Endodermal cell (in vitro differentiated cells): ENCODE measurements around the gene FLYWCH1. TPM values are rescaled to one million over a fixed set of nuclear protein-coding genes. Genes with fewer than 3 reads are reported as not detected.
A peak's percentile ranks its signal among the peaks of the same experiment; 100 is the strongest.

Experiments
- DNase-seq: peaks from one replicate; pipeline ENCODE4 v3.0.0-alpha.2; 2017
- H3K27ac ChIP-seq: 2 replicates; pipeline ENCODE4 v1.5.1; 2013; ENCODE audit warnings: mild to moderate bottlenecking, low read depth, low read length, moderate library complexity
- H3K27me3 ChIP-seq: 2 replicates; pipeline ENCODE4 v1.6.1; 2013; ENCODE audit warnings: mild to moderate bottlenecking, low read length, moderate library complexity; ENCODE audit not compliant: insufficient read depth, control insufficient read depth, poor library complexity, severe bottlenecking
- H3K36me3 ChIP-seq: 2 replicates; pipeline ENCODE4 v1.7.0; 2013; ENCODE audit warnings: mild to moderate bottlenecking, low read length, moderate library complexity; ENCODE audit not compliant: control insufficient read depth, insufficient read depth
- H3K4me1 ChIP-seq: one replicate; pipeline ENCODE4 v1.7.0; 2013; ENCODE audit warnings: low read length; ENCODE audit not compliant: control insufficient read depth, insufficient read depth
- H3K4me3 ChIP-seq: 2 replicates; pipeline ENCODE4 v1.5.1; 2013; ENCODE audit warnings: mild to moderate bottlenecking, low read length, moderate library complexity
- H3K9ac ChIP-seq: 2 replicates; pipeline ENCODE4 v1.6.1; 2013; ENCODE audit warnings: mild to moderate bottlenecking, low read length, moderate library complexity; ENCODE audit not compliant: poor library complexity, severe bottlenecking; ENCODE audit errors: extremely low read depth
- H3K9me3 ChIP-seq: 2 replicates; pipeline ENCODE4 v1.6.1; 2013; ENCODE audit warnings: mild to moderate bottlenecking, low read length, moderate library complexity; ENCODE audit not compliant: control insufficient read depth
- H3K27ac Mint-ChIP-seq: 2 replicates; pipeline ENCODE4 v1.8.0; 2020; ENCODE audit warnings: mixed read lengths
- H3K27me3 Mint-ChIP-seq: 2 replicates; pipeline ENCODE4 v1.8.0; 2021; ENCODE audit warnings: mild to moderate bottlenecking, mixed read lengths; ENCODE audit not compliant: insufficient read depth
- H3K36me3 Mint-ChIP-seq: 2 replicates; pipeline ENCODE4 v1.8.0; 2020; ENCODE audit warnings: low read depth, mixed read lengths
- H3K4me1 Mint-ChIP-seq: 2 replicates; pipeline ENCODE4 v1.8.0; 2020; ENCODE audit warnings: mixed read lengths
- H3K4me3 Mint-ChIP-seq: 2 replicates; pipeline ENCODE4 v1.8.0; 2020; ENCODE audit warnings: mild to moderate bottlenecking, moderate library complexity, mixed read lengths
- H3K9me3 Mint-ChIP-seq: 2 replicates; pipeline ENCODE4 v1.8.0; 2020; ENCODE audit warnings: mild to moderate bottlenecking, mixed read lengths
- CTCF ChIP-seq: fragments of 200-600 bp; sonication (generic); conservative IDR thresholded peaks from 2 replicates; pipeline ENCODE4 v1.5.0; 2021; ENCODE audit warnings: antibody characterized with exemption, mild to moderate bottlenecking
- WGBS, 2 experiments: methylation state at CpG; one replicate each; pipeline versions ENCODE4 v1.1.5 to v1.1.7; 2013; ENCODE audit warnings: missing lambda C conversion rate in 2 of 2, mixed read lengths in 1 of 2; ENCODE audit not compliant: insufficient coverage in 1 of 2, insufficient read length in 1 of 2; 5-methylcytosine and 5-hydroxymethylcytosine counted together
- total RNA-seq, 2 donors: library from RNA; stranded (reverse); fragmentation: NEBNext Ultra II Directional in 1 of 2; extraction: Animal tissue kit (Norgen Biotek cat#: 25700) in 1 of 2; gene quantifications; 2 replicates in 1 of 2; 3 replicates in 1 of 2; pipeline ENCODE4 v1.2.1, GENCODE V29; 2021

FLYWCH1 gene
- total RNA-seq, 2 donors from 2014 or later = 20.5 to 33.6 TPM

DNA sequence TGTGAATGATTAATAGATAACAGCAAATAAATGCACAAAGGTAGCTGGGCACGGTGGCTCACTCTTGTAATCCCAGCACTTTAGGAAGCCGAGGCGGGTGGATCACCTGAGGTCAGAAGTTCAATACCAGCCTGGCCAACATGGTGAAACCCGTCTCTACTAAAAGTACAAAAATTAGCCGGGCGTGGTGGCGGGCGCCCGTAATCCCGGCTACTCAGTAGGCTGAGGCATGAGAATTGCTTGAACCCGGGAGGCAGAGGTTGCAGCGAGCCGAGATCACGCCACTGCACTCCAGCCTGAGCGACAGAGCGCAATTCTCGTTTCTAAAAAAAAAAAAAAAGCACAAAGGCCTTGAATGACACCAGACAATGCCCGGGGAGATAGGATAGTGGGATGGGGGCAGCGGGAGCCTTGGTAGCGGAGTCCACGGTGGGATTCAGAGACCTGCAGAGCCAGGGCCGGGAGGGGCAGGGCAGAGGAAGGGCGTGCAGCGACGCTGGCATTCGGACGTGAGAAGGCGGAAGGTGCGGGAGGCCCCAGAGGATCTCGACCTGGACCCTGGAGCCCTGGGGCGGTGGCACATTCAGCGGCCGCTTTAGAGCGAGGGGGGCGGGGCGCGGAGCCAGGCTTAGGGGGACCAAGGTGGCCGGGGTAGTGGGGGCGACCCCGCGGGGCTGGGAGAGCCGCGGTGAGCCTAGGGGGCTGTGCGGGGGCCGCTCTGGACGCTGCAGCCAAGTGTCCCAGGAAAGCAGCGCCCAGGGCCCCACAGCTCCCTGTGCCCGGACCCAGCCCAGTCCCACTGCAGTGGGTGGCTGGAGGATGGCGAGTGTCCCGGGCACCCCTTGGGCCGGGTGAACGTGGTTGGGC is 29.7 kb upstream of the FLYWCH1 start:
- Histone ChIP-seq H3K4me1 (no peaks in the 10 kb centered on the region), H3K27me3 (no peaks in the 10 kb centered on the region), H3K9me3 (peaks cover 7% of the 10 kb centered on the region), H3K4me3 (peak overlapping the region; percentile 91), H3K27ac (peak overlapping the region; percentile 53), H3K36me3 (no peaks in the 10 kb centered on the region), H3K9ac (no peak overlapping the region)
- peak overlapping the region; percentile 72 for H3K4me3 Mint-ChIP-seq
- H3K27me3 Mint-ChIP-seq = peaks cover 17% of the 10 kb centered on the region
- no peak for DNase-seq
- peaks cover 10% of the 10 kb centered on the region for H3K9me3 Mint-ChIP-seq
- H3K36me3 Mint-ChIP-seq = no peaks in the 10 kb centered on the region
- 20 to 38% methylated on average over 32 to 52 of the region's 52 CpGs for WGBS, 2 experiments
- H3K27ac Mint-ChIP-seq = peak overlapping the region; percentile 97
- H3K4me1 Mint-ChIP-seq = peaks cover 6% of the 10 kb centered on the region
- no peak for TF ChIP-seq CTCF

GRCh38 chr16:2882650-2883457 is 28.9 kb upstream of the FLYWCH1 start, which contains the start of gene FLYWCH2:
Gene FLYWCH2, plus strand, starts transcription at chr16:2883215. Its CDS starts 13,235 bp downstream, at chr16:2896450.
- peaks cover 10% of the 10 kb centered on the region for H3K9me3 Mint-ChIP-seq
- 0 to 1% methylated on average over 16 to 73 of the region's 73 CpGs for WGBS, 2 experiments

More at GRCh38 chr16:2882650-2883457, 28.9 kb upstream of the FLYWCH1 start, which contains the start of gene FLYWCH2:
- H3K4me3 Mint-ChIP-seq = peak within 1 kb of the TSS; percentile 72
- H3K27ac Mint-ChIP-seq = peak within 1 kb of the TSS; percentile 97
- H3K9ac ChIP-seq = peak within 1 kb of the TSS; percentile 55
- H3K36me3 ChIP-seq = no peaks in the 10 kb centered on the region
- H3K4me1 Mint-ChIP-seq = peaks cover 6% of the 10 kb centered on the region
- H3K27ac ChIP-seq = peak within 1 kb of the TSS; percentile 86
- peak within 1 kb of the TSS; percentile 91 for H3K4me3 ChIP-seq
- peak; percentile 100 for DNase-seq
- H3K9me3 ChIP-seq = peaks cover 7% of the 10 kb centered on the region
- H3K36me3 Mint-ChIP-seq = no peaks in the 10 kb centered on the region
- no peaks in the 10 kb centered on the region for H3K27me3 ChIP-seq
- TF ChIP-seq CTCF = peak; percentile 48
- H3K4me1 ChIP-seq = no peaks in the 10 kb centered on the region
- H3K27me3 Mint-ChIP-seq = peaks cover 15% of the 10 kb centered on the region
